HepG2 (cell line): ENCODE measurements around the gene CATSPERD. TPM values are rescaled to one million over a fixed set of nuclear protein-coding genes. Genes with fewer than 3 reads are reported as not detected.

Experiments
- ATAC-seq: fragments of 200-7000 bp; cut with Tn5 transposase; 3 replicates; pipeline ENCODE4 v1.9.1; 2020; ENCODE audit warnings: mild to moderate bottlenecking, moderate library complexity
- BruUV-seq: library from RNA; stranded (reverse); fragments of 400-500 nt; replicated peaks from 2 replicates; lab custom pipeline; 2021; lab: Mats Ljungman, UMichigan
- CTCF ChIA-PET: fragments of 300-600 bp; formaldehyde crosslinking; extraction: SDS; loops from one replicate; lab custom pipeline; 2021; ENCODE audit warnings: low total read pairs, inconsistent platforms, low intra/inter-chr PET ratio; lab: Yijun Ruan, JAX
- POLR2A ChIA-PET: fragments of 350-600 bp; sonication (Branson Sonifier 250); formaldehyde crosslinking; loops from one replicate; lab custom pipeline; 2020; ENCODE audit warnings: antibody characterized with exemption, inconsistent platforms; lab: Yijun Ruan, JAX
- DNase-seq: peaks from one replicate; pipeline ENCODE4 v3.0.0-alpha.2; 2015; ENCODE audit warnings: low spot score
- FAIRE-seq: peaks from 3 replicates; lab custom pipeline; 2011; peaks lifted over from hg19 to GRCh38; lab: Jason Lieb, UNC
- H2AFZ ChIP-seq: one replicate; pipeline ENCODE4 v1.6.1; 2011; ENCODE audit warnings: low read length, inconsistent platforms
- H3K27ac ChIP-seq: fragments of 300-600 bp; 3 replicates; pipeline ENCODE4 v1.8.0; 2011; ENCODE audit warnings: mixed run types, mild to moderate bottlenecking, mixed read lengths, low read length, inconsistent platforms; ENCODE audit not compliant: insufficient read depth; ENCODE audit errors: extremely low read length
- H3K27me3 ChIP-seq, 2 experiments: fragments of 200-600 bp in 1 of 2; 2 replicates in 1 of 2; 3 replicates in 1 of 2; pipeline versions ENCODE4 v1.6.0 to v1.8.0; 2011; ENCODE audit warnings: low read length in 2 of 2, mild to moderate bottlenecking in 2 of 2, moderate library complexity in 2 of 2, inconsistent platforms in 1 of 2; ENCODE audit not compliant: insufficient read depth in 2 of 2, control insufficient read depth in 1 of 2
- H3K36me3 ChIP-seq, 2 experiments: fragments of 200-600 bp in 1 of 2; replicated peaks in 1 of 2; 2 replicates in 1 of 2; 3 replicates in 1 of 2; pipeline versions ENCODE4 v1.5.1 to v1.8.0; 2011; ENCODE audit warnings: low read length in 2 of 2, inconsistent platforms in 1 of 2; ENCODE audit not compliant: insufficient read depth in 2 of 2, control insufficient read depth in 1 of 2
- H3K4me1 ChIP-seq: 2 replicates; pipeline ENCODE4 v1.5.1; 2012; ENCODE audit warnings: low read length, inconsistent platforms; ENCODE audit not compliant: insufficient read depth
- H3K4me2 ChIP-seq: 2 replicates; pipeline ENCODE4 v1.6.0; 2011; ENCODE audit warnings: low read depth, low read length, inconsistent platforms
- H3K4me3 ChIP-seq, 3 experiments: fragments of 200-600 bp in 1 of 3; sonication (generic), shearing (Covaris generic) in 1 of 3; replicated peaks in 1 of 3; 2 replicates each; pipeline ENCODE4 v1.5.1; 2011 to 2016; ENCODE audit warnings: low read length in 3 of 3, inconsistent platforms in 2 of 3, low read depth in 2 of 3, mild to moderate bottlenecking in 2 of 3, control low read depth in 1 of 3, mixed read lengths in 1 of 3; ENCODE audit not compliant: insufficient read depth in 1 of 3
- H3K79me2 ChIP-seq: one replicate; pipeline ENCODE4 v1.6.1; 2011; ENCODE audit warnings: low read length, inconsistent platforms; ENCODE audit not compliant: insufficient read depth
- H3K9ac ChIP-seq: 2 replicates; pipeline ENCODE4 v1.6.0; 2011; ENCODE audit warnings: mild to moderate bottlenecking, low read depth, low read length, inconsistent platforms; ENCODE audit not compliant: insufficient read depth
- H3K9me3 ChIP-seq: 2 replicates; pipeline ENCODE4 v1.5.1; 2012; ENCODE audit warnings: mild to moderate bottlenecking, low read length
- H4K20me1 ChIP-seq: 2 replicates; pipeline ENCODE4 v1.6.0; 2011; ENCODE audit warnings: inconsistent platforms, mild to moderate bottlenecking, low read length, moderate library complexity; ENCODE audit not compliant: insufficient read depth
- BHLHE40 ChIP-seq: IDR thresholded peaks from 2 replicates; pipeline ENCODE4 v1.6.1; 2011; ENCODE audit warnings: low read length, improper control_type of control experiment
- EEA1 ChIP-seq: sonication (generic); formaldehyde crosslinking; IDR thresholded peaks from 2 replicates; pipeline ENCODE4 v1.5.1; 2020; ENCODE audit warnings: mild to moderate bottlenecking, missing genetic modification reagents, borderline replicate concordance
- ELF4 ChIP-seq: sonication (generic); formaldehyde crosslinking; IDR thresholded peaks from 2 replicates; pipeline ENCODE4 v1.5.0; 2020; ENCODE audit warnings: missing genetic modification reagents, mild to moderate bottlenecking, moderate library complexity, borderline replicate concordance
- ETV6 ChIP-seq: sonication (generic); formaldehyde crosslinking; conservative IDR thresholded peaks from 2 replicates; pipeline ENCODE4 v1.4.0; 2020; ENCODE audit warnings: missing genetic modification reagents
- JUNB ChIP-seq: sonication (generic); formaldehyde crosslinking; IDR thresholded peaks from 2 replicates; pipeline ENCODE4 v1.8.0; 2022; ENCODE audit warnings: missing genetic modification reagents, mild to moderate bottlenecking, borderline replicate concordance
- KLF13 ChIP-seq: sonication (generic); formaldehyde crosslinking; IDR thresholded peaks from 2 replicates; pipeline ENCODE4 v1.4.0; 2020; ENCODE audit warnings: mild to moderate bottlenecking, missing genetic modification reagents
- NR2F2 ChIP-seq: IDR thresholded peaks from 2 replicates; pipeline ENCODE4 v1.6.1; 2012; ENCODE audit warnings: low read depth, inconsistent platforms, borderline replicate concordance
- SMAD3 ChIP-seq: sonication (generic); formaldehyde crosslinking; IDR thresholded peaks from 2 replicates; pipeline ENCODE4 v1.4.0; 2020; ENCODE audit warnings: missing genetic modification reagents
- WIZ ChIP-seq: sonication (generic); formaldehyde crosslinking; IDR thresholded peaks from 2 replicates; pipeline ENCODE4 v1.5.1; 2020; ENCODE audit warnings: mild to moderate bottlenecking, missing genetic modification reagents
- ZFAT ChIP-seq: sonication (generic); formaldehyde crosslinking; conservative IDR thresholded peaks from 2 replicates; pipeline ENCODE4 v1.8.1; 2023; ENCODE audit warnings: missing genetic modification reagents, inconsistent platforms
- ZKSCAN8 ChIP-seq: IDR thresholded peaks from 2 replicates; pipeline ENCODE4 v1.6.1; 2016; ENCODE audit warnings: borderline replicate concordance, missing genetic modification reagents, missing compliant biosample characterization
- ZNF235 ChIP-seq: sonication (generic); formaldehyde crosslinking; IDR thresholded peaks from 2 replicates; pipeline ENCODE4 v1.8.1; 2023; ENCODE audit warnings: mild to moderate bottlenecking, missing genetic modification reagents, borderline replicate concordance
- WGBS: methylation state at CpG from one replicate; pipeline ENCODE4 v1.1.6; 2017; ENCODE audit warnings: low lambda C conversion rate; 5-methylcytosine and 5-hydroxymethylcytosine counted together
- in situ Hi-C: cut with HindIII; loops from 2 replicates; pipeline ENCODE4 v1.10.0; 2017; ENCODE audit warnings: low pct_unique_long_range_greater_than_20kb; ENCODE audit not compliant: extremely low pct_ligation_motif_present
- intact Hi-C: fragments of 100-400 bp; cut with micrococcal nuclease; formaldehyde crosslinking; loops from one replicate; pipeline ENCODE4 v1.10.0; 2022; ENCODE audit not compliant: unreplicated experiment
- polyA plus RNA-seq, 8 experiments: library from polyadenylated mRNA; depleted of rRNA in 3 of 8; stranded (reverse) in 7 of 8; unstranded in 1 of 8; fragments of >200 nt; fragmentation: Illumina TruSeq in 4 of 8; extraction: Trizol in 4 of 8; gene quantifications; 2 replicates each; pipeline versions ENCODE4 v1.2.1 to v1.2.3, GENCODE V29; 2011 to 2016; ENCODE audit warnings: low read depth in 4 of 8, missing spikeins in 1 of 8, mixed read lengths in 1 of 8; ENCODE audit not compliant: insufficient read depth in 1 of 8
- total RNA-seq, 5 experiments: library from RNA; depleted of rRNA; stranded (reverse); fragments of >200 nt; fragmentation: Illumina TruSeq; extraction: Trizol; gene quantifications; 2 replicates each; pipeline ENCODE4 v1.2.3, GENCODE V29; 2016; ENCODE audit warnings: low read depth in 1 of 5
- TF ChIP-seq, protein P1 (sequence below): sonication (generic); formaldehyde crosslinking; IDR thresholded peaks from 2 replicates; pipeline ENCODE4 v1.4.0; 2020; ENCODE audit warnings: mild to moderate bottlenecking, low read depth, missing genetic modification reagents
- TF ChIP-seq, protein P2 (sequence below): sonication (generic); formaldehyde crosslinking; IDR thresholded peaks from 2 replicates; pipeline ENCODE4 v1.9.0; 2022; ENCODE audit warnings: missing genetic modification reagents, mild to moderate bottlenecking, borderline replicate concordance

Gene CATSPERD
- total and polyA plus RNA-seq, 2 of the 13 experiments (the other 11 are each of a cell fraction or from before 2014, with no cell fraction given), result 0.04 TPM; not detected in 1

DNA sequence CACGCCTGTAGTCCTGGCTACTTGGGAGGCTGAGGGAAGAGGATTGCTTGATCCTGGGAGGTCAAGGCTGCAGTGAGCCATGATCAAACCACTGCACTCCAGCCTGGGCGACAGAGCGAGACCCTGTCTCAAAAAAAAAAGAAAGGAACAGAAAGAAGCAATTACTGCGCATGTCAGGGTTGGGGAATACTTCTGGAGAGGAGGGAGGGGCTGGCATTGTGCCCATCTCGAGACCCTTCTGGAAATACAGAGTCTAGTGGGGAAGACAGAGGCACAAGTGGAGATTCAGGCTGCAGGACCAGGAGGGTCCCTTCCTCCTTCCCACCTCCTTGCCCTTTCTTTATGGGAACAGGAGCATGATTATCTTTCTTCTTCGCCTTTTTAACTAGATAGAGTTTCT, 33.3 kb downstream of the CATSPERD start:
- FAIRE-seq (no peak), ATAC-seq (no peak), DNase-seq (no peak)
- Histone ChIP-seq H3K9me3 (no peaks in the 10 kb centered on the region), H3K4me1 (peaks cover 8% of the 10 kb centered on the region), H4K20me1 (no peaks in the 10 kb centered on the region), H3K36me3 (no peaks in the 10 kb centered on the region), H3K27ac (no peak overlapping the region), H3K9ac (no peak overlapping the region), H3K4me2 (no peak overlapping the region), H3K27me3 (peaks cover 0 to 7% of the 10 kb centered on the region in 2 experiments; a peak in 1 of 5 replicates), H3K4me3 (no peak overlapping the region), H3K79me2 (no peaks in the 10 kb centered on the region), H2AFZ (no peak overlapping the region)
- ChIA-PET CTCF (no interaction called here), POLR2A (no interaction called here)
- no TSS peak for BruUV-seq
- 12% methylated on average over 6 of the region's 6 CpGs for WGBS
- intact Hi-C loops (no loop called here), in situ Hi-C loops (no loop called here)
- TF ChIP-seq ZKSCAN8 (no peak), ZFAT (CRISPR knock-in tag) (no peak), SMAD3 (CRISPR knock-in tag) (no peak), BHLHE40 (no peak), JUNB (CRISPR knock-in tag) (no peak), NR2F2 (no peak), ELF4 (CRISPR knock-in tag) (no peak), EEA1 (CRISPR knock-in tag) (no peak), KLF13 (CRISPR knock-in tag) (no peak), ZNF235 (no peak), WIZ (CRISPR knock-in tag) (no peak), ETV6 (CRISPR knock-in tag) (no peak)
- TF ChIP-seq, protein P1, sequence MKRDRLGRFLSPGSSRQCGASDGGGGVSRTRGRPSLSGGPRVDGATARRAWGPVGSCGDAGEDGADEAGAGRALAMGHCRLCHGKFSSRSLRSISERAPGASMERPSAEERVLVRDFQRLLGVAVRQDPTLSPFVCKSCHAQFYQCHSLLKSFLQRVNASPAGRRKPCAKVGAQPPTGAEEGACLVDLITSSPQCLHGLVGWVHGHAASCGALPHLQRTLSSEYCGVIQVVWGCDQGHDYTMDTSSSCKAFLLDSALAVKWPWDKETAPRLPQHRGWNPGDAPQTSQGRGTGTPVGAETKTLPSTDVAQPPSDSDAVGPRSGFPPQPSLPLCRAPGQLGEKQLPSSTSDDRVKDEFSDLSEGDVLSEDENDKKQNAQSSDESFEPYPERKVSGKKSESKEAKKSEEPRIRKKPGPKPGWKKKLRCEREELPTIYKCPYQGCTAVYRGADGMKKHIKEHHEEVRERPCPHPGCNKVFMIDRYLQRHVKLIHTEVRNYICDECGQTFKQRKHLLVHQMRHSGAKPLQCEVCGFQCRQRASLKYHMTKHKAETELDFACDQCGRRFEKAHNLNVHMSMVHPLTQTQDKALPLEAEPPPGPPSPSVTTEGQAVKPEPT (CRISPR knock-in tag), result no peak
- TF ChIP-seq, protein P2, sequence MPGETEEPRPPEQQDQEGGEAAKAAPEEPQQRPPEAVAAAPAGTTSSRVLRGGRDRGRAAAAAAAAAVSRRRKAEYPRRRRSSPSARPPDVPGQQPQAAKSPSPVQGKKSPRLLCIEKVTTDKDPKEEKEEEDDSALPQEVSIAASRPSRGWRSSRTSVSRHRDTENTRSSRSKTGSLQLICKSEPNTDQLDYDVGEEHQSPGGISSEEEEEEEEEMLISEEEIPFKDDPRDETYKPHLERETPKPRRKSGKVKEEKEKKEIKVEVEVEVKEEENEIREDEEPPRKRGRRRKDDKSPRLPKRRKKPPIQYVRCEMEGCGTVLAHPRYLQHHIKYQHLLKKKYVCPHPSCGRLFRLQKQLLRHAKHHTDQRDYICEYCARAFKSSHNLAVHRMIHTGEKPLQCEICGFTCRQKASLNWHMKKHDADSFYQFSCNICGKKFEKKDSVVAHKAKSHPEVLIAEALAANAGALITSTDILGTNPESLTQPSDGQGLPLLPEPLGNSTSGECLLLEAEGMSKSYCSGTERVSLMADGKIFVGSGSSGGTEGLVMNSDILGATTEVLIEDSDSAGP (CRISPR knock-in tag), result no peak
